Dermis blood vessel endothelial cell (primary cell): ENCODE data around the gene GABRB3. TPM values are rescaled to one million over a fixed set of nuclear protein-coding genes. Genes with fewer than 3 reads are reported as not detected.

Experiments
- DNase-seq: peaks from one replicate; pipeline ENCODE4 v3.0.0; 2010
- total RNA-seq: library from RNA; depleted of rRNA; stranded (reverse); fragments of >200 nt; gene quantifications from 2 replicates; pipeline ENCODE4 v1.2.3, GENCODE V29; 2014

GABRB3 gene
- total RNA-seq, 1 donor from 2014 or later, result 0.34 TPM

DNA sequence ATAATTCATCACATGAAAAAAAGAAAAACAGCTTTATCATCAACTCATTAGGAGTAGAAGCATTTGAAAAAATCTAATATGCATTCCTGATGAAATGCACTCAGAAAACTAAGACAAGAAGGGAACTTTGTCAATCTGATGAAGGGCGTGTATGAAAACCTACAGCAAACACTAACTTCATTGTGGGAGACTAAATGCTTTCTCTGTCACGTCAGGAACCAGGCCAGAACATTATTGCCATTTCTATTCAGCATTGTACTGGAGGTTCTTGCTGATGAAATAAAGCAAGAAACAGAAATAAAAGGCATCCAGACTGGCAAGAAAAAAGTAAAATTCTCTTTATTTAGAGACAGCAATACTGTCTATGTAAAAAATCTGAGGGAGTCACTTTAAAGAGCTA is 235.2 kb downstream of the GABRB3 start:
- no peak for DNase-seq

DNA sequence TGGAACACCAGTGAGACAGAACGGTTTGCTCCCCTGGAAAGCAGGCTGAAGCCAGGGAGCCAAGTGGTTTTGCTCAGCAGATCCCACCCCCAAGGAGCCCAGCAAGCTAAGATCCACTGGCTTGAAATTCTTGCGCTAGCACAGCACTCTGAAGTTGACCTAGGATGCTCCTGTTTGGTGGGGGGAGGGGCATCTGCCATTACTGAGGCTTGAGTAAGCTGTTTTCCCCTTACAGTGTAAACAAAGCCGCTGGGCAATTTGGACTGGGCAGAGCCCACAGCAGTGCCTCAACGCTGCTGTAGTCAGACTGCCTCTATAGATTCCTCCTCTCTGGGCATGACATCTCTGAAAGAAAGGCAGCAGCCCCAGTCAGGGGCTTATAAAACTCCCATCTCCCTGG is 241.4 kb downstream of the GABRB3 start:
- DNase-seq, result no peak

DNA sequence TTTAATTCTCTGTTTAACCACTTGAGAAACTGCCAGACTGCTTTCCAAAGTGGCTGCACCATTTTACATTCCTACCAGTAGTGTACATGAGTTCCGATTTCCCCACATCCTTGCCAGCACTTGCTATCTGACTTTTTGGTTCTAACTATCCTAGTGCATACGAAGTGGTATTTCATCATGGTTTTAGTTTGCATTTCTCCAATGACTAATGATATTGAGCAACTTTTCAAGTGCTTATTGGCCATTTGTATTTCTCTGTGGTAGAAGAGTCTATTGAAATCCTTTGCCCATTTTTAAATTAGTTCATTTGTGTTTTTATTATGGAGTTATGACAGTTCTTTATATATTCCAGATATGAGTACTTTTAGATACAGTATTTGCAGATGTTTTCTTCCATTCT is 247.8 kb downstream of the GABRB3 start:
- DNase-seq, result no peak

DNA sequence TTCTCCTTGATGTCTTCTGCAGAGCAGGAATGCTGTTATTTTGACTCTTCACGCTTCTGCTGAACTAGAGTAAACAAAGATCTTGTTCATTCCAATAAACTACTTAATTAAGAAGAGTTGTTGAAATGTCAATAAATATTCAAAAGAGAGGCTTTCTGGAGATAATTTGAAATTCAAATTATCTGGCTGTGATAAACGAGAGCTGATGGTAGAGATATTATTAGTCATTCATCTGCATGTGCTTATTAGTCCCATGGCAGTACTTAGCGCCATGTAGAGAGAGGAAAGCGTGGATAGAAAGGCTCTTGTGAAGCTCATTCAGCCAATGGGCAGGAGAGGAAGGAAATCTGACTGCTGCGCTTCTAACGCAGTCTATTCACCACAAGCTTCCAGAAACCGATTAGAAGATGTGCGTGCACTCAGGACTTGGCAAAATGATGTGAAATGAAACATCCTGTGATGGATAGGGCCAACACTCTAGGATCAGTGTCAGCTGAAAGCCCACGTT is 251.1 kb downstream of the GABRB3 start:
- DNase-seq, result no peak

DNA sequence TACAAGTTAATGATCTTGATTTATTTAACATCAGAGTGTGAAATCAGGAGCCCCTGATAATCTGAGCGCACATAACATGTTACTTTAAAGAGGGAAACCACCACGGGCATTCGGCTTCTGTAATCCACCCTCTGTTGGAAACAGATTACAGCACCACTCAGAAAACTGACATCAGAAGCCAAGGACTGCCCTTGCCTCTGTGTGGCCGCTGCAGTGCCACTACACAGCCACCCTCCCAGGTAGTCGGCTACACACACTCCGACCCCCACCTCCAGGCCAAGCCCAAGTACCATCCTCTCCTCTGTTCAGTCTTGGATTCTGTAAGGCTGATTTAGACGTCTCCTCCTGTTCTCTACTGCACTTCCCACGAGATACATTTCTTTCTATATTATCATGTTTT is 251.7 kb downstream of the GABRB3 start:
- DNase-seq, result no peak

DNA sequence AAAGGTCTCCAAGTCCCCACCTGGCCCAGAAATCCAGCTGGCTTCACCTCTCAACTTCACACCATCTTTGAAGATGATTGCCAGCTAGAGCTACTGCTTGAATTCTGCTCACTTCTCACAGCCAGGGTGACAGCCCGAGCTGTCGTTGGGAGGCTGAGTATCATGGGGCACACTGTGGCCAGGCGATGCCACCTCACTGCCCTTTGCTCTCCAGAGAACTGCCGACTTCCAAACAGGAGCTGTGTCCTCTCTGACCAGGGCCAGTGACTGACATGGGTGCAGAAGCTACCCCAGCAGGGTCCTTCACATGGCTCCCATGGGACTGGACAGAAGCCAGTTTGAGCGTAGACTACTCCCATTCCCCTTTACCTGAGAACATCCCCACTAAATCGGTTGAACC is 254.0 kb downstream of the GABRB3 start:
- no peak for DNase-seq

DNA sequence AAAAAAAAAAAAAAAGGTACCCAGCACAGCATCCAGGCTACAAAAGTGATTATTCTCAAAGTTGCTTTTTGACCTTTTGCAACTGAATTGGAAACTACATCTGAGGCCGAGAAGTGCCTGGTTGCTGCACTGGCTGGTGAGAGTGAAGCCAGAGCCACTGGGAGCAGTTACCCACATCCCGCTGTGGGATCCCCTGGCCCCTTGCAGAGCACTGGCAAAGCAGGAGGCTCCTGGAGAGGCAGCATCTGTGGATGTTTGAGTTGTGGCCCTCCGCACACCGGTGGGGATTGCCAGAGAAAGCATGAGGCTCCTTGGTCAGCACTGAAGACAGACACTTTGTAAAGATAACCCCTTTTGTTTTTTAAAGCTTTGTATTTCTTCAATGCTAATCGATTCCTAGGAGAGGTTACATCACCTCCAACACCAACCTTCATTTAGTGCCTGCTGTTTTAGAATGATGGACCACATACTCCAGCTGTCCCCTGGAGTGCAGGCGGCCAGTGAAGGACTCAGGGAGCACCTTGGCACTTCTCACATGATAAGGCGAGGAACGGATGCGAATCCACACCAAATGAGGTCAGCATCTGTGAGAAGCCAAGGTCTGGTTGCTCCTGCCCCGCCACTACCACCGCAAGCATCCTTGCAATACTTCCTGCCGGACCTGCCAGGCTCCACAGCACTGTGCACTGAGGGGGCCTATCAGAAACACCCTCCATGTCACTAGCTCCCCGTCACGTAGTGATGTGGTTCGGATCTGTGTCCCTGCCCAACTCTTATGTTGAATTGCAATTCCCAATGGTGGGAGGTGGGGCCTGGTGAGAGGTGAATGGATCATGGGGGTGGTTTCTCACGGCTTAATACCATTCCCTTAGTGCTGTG is 256.5 kb downstream of the GABRB3 start:
- DNase-seq, result no peak

DNA sequence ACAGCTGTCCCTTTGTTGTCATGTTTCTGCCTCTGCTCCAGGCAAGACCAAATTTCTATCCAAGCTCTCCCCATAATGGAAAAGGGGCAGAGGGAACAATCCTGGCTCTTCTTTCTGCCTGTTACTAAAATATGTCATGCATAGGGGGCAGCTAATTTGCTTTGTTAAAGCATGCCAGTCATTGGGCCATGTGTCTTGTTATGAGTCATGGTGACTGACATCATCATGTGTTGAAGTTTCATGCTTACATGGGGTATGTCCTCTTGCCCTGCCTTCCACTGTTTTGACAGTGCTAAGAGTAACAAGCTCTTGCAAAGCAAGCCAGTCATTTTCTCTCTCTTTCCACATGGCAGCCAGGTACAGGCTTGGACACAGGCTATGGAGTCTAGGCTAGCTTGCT is 268.9 kb downstream of the GABRB3 start:
- no peak for DNase-seq

Other genes with a start within 250 kb of the GABRB3 start
- gene GABRA5, start 94.0 kb upstream of the GABRB3 start, total RNA-seq, result not detected in 2 replicates
- gene GABRG3, start 198.1 kb upstream of the GABRB3 start, total RNA-seq, result not detected in 2 replicates